Activated CD8-positive, alpha-beta T cell treated with anti-CD3 and anti-CD28 coated beads for 36 hours (primary cell): ENCODE measurements around the gene DLD. TPM values are rescaled to one million over a fixed set of nuclear protein-coding genes. Genes with fewer than 3 reads are reported as not detected.

Experiments used
- ATAC-seq: fragments of 200-7000 bp; cut with Tn5 transposase; one replicate; pipeline ENCODE4 v1.10.0; 2021; ENCODE audit warnings: mild to moderate bottlenecking, moderate library complexity
- CTCF ChIA-PET: fragments of 350-600 bp; sonication (Branson Sonifier 250); formaldehyde crosslinking; loops from one replicate; lab custom pipeline; 2021; ENCODE audit warnings: antibody characterized with exemption; lab: Charles Lee
- POLR2A ChIA-PET: fragments of 350-600 bp; sonication (Branson Sonifier 250); formaldehyde crosslinking; loops from one replicate; lab custom pipeline; 2021; ENCODE audit warnings: antibody characterized with exemption; lab: Charles Lee
- DNase-seq: peaks from one replicate; pipeline ENCODE4 v3.0.0-alpha.2; 2020
- H3K27ac Mint-ChIP-seq: one replicate; pipeline ENCODE4 v1.8.0; 2021; ENCODE audit warnings: mild to moderate bottlenecking, mixed read lengths
- H3K27me3 Mint-ChIP-seq: one replicate; pipeline ENCODE4 v1.8.0; 2021; ENCODE audit warnings: mixed read lengths
- H3K36me3 Mint-ChIP-seq: one replicate; pipeline ENCODE4 v1.8.0; 2021; ENCODE audit warnings: low read depth, mixed read lengths
- H3K4me1 Mint-ChIP-seq: one replicate; pipeline ENCODE4 v1.8.0; 2021; ENCODE audit warnings: low read depth, mixed read lengths
- H3K4me3 Mint-ChIP-seq: one replicate; pipeline ENCODE4 v1.8.0; 2021; ENCODE audit warnings: mild to moderate bottlenecking, moderate library complexity, mixed read lengths
- H3K9me3 Mint-ChIP-seq: one replicate; pipeline ENCODE4 v1.8.0; 2021; ENCODE audit warnings: mixed read lengths
- CTCF ChIP-seq: fragments of 200-600 bp; IDR thresholded peaks from one replicate; pipeline ENCODE4 v1.8.0; 2022; ENCODE audit warnings: antibody characterized with exemption, mild to moderate bottlenecking
- intact Hi-C: fragments of 100-400 bp; cut with micrococcal nuclease; formaldehyde crosslinking; loops from one replicate; pipeline ENCODE4 v1.10.0; 2022
- total RNA-seq, 2 experiments: library from RNA; stranded (reverse); gene quantifications; one replicate each; pipeline ENCODE4 v1.2.3, GENCODE V29; 2021

Gene DLD
- total RNA-seq, 2 experiments from 2014 or later: 99.8 to 102 TPM

- Mint-ChIP-seq H3K4me1 (no peaks in the 10 kb centered on the region), H3K36me3 (peaks cover 2% of the 10 kb centered on the region), H3K27ac (no peak overlapping the region), H3K4me3 (no peak overlapping the region), H3K27me3 (no peaks in the 10 kb centered on the region), H3K9me3 (no peaks in the 10 kb centered on the region)
- ATAC-seq: no peak
- intact Hi-C loops: no loop called here
- ChIA-PET CTCF (no interaction called here), POLR2A (no interaction called here)
- TF ChIP-seq CTCF: no peak
- no peak for DNase-seq
Observed at GRCh38 chr7:107943018-107943417, 52.0 kb downstream of the DLD start.

GRCh38 chr7:107944411-107945169, 53.6 kb downstream of the DLD start:
- POLR2A ChIA-PET: interaction anchor here (0.7 kb wide), 1 partner anchor 11 kb away, joined by 3 read pairs; no protein-coding TSS in a partner anchor
- H3K27ac Mint-ChIP-seq: no peak overlapping the region
- TF ChIP-seq CTCF: no peak
- no peaks in the 10 kb centered on the region for H3K9me3 Mint-ChIP-seq
- DNase-seq: no peak
- no peak overlapping the region for H3K4me3 Mint-ChIP-seq
- ATAC-seq: no peak
- intact Hi-C loops: no loop called here
- no peaks in the 10 kb centered on the region for H3K4me1 Mint-ChIP-seq
- no peaks in the 10 kb centered on the region for H3K27me3 Mint-ChIP-seq
- H3K36me3 Mint-ChIP-seq: peaks cover under 1% of the 10 kb centered on the region
- CTCF ChIA-PET: no interaction called here

- H3K36me3 Mint-ChIP-seq: no peaks in the 10 kb centered on the region
- POLR2A ChIA-PET: no interaction called here
- no peaks in the 10 kb centered on the region for H3K9me3 Mint-ChIP-seq
- no peaks in the 10 kb centered on the region for H3K4me1 Mint-ChIP-seq
- ATAC-seq (no peak), DNase-seq (no peak)
- no peaks in the 10 kb centered on the region for H3K27me3 Mint-ChIP-seq
- H3K4me3 Mint-ChIP-seq: no peak overlapping the region
- TF ChIP-seq CTCF: no peak
- H3K27ac Mint-ChIP-seq: no peak overlapping the region
- intact Hi-C loops: no loop called here
- CTCF ChIA-PET: no interaction called here
Observed at GRCh38 chr7:107945332-107945731, 54.3 kb downstream of the DLD start.

- Mint-ChIP-seq H3K4me1 (no peaks in the 10 kb centered on the region), H3K4me3 (no peak overlapping the region), H3K27ac (no peak overlapping the region), H3K27me3 (no peaks in the 10 kb centered on the region), H3K36me3 (no peaks in the 10 kb centered on the region), H3K9me3 (no peaks in the 10 kb centered on the region)
- DNase-seq (no peak), ATAC-seq (no peak)
- intact Hi-C loops: no loop called here
- CTCF ChIA-PET: no interaction called here
- POLR2A ChIA-PET: no interaction called here
- no peak for TF ChIP-seq CTCF
Observed at GRCh38 chr7:107946451-107946850, 55.5 kb downstream of the DLD start.

- no peaks in the 10 kb centered on the region for H3K36me3 Mint-ChIP-seq
- DNase-seq (no peak), ATAC-seq (no peak)
- H3K4me3 Mint-ChIP-seq: no peak overlapping the region
- intact Hi-C loops: no loop called here
- H3K27me3 Mint-ChIP-seq: no peaks in the 10 kb centered on the region
- ChIA-PET POLR2A (no interaction called here), CTCF (interaction anchor here (0.7 to 0.8 kb wide), 2 partner anchors 13 to 70 kb away, joined by 3 read pairs; no protein-coding TSS in a partner anchor)
- H3K4me1 Mint-ChIP-seq: no peaks in the 10 kb centered on the region
- no peaks in the 10 kb centered on the region for H3K9me3 Mint-ChIP-seq
- H3K27ac Mint-ChIP-seq: no peak overlapping the region
- no peak for TF ChIP-seq CTCF
Observed at GRCh38 chr7:107946881-107947280, 55.9 kb downstream of the DLD start.
